AG10803 (cell line): ENCODE data around the gene ATRN.

ENCODE experiments used
- DNase-seq: peaks from one replicate; pipeline ENCODE4 v3.0.0; 2010; ENCODE audit warnings: low read depth
- H3K4me3 ChIP-seq: 2 replicates; pipeline ENCODE4 v1.5.1; 2011; ENCODE audit warnings: mild to moderate bottlenecking, low read length, control low read depth
- TF ChIP-seq, protein P1 (sequence below): conservative IDR thresholded peaks from 2 replicates; pipeline ENCODE4 v1.5.1; 2011; ENCODE audit warnings: mild to moderate bottlenecking, low read length, control low read depth, inconsistent platforms

ATRN gene

DNA sequence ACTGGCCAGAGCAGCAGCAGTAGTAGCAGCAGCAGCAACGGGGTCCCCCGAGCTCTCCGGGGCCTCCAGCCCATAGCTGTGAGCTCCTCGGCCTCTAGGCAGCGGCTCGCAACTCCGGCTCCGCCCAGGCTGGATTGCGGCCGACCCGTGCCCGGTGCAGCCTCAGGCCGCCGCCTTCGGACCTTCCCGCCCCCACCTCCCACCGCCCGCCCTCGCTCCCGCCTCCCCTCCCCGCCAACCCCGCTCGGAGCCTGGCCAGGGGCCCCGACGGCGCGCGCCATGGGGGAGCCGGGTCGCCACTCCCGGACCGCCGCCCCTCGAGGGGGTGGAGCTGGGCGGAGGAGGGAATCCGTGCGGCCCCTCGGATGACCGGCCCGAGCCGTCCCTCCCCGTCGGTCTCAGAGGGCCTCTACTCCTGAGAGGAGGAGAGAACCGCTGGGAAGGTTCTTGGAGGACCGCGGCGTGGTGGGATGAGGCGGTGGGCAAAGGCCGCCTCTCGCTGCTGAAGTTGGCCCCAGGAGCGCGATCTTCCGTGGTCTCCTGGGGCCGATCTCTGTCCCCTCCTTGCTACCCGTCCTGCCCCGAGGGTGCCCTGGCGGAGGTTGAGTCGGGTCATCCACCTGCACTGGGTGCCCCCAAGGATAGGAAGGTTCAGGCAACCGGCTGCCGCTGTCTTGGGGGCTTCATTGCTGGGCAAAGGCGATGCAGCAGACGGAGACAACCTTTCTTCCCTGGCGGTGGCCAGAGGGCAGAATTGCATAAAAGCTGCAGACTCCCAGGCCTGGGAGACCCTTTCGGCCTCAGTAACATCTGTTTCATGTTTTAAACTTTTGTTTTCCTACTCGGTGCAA, 211.3 kb downstream of the ATRN start, which contains the start of gene ADAM33:
Gene ADAM33 (minus strand): TSS at position 80 of the 851 bp plus-strand sequence. CDS start 6 bp downstream, at position 74.
- H3K4me3 ChIP-seq = peak within 1 kb of the TSS; percentile 97
- TF ChIP-seq, protein P1, sequence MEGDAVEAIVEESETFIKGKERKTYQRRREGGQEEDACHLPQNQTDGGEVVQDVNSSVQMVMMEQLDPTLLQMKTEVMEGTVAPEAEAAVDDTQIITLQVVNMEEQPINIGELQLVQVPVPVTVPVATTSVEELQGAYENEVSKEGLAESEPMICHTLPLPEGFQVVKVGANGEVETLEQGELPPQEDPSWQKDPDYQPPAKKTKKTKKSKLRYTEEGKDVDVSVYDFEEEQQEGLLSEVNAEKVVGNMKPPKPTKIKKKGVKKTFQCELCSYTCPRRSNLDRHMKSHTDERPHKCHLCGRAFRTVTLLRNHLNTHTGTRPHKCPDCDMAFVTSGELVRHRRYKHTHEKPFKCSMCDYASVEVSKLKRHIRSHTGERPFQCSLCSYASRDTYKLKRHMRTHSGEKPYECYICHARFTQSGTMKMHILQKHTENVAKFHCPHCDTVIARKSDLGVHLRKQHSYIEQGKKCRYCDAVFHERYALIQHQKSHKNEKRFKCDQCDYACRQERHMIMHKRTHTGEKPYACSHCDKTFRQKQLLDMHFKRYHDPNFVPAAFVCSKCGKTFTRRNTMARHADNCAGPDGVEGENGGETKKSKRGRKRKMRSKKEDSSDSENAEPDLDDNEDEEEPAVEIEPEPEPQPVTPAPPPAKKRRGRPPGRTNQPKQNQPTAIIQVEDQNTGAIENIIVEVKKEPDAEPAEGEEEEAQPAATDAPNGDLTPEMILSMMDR = no peak; the same call in 1 of the 2 replicates
- DNase-seq = peak; percentile 62

DNA sequence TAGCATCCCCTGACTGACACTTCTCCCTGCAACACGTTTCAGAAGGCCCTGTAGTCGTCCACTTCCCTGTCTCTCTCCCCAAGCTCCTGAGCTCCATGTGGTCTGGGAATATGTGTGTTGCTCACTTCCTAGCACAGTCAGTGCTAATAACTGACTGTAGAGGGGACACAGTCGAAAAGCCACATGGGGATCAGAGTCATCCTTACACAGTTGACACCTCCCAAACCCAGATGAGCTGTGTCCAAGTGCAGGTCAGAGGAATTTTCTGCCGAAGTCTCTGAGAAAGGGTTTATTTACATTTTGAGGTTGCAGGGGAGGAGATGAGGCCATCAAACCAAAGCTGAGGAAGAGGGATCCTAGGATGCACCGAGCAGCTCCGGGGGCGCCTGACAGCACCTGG, 214.5 kb downstream of the ATRN start:
- H3K4me3 ChIP-seq = no peak overlapping the region
- TF ChIP-seq, protein P1 = no peak
- no peak for DNase-seq

GRCh38 chr20:3686421-3686820, 215.6 kb downstream of the ATRN start:
- TF ChIP-seq, protein P1 = no peak
- no peak overlapping the region for H3K4me3 ChIP-seq
- no peak for DNase-seq

- peak overlapping the region; percentile 30; the same call in 1 of the 2 replicates for H3K4me3 ChIP-seq
- DNase-seq = peak; percentile 95
- TF ChIP-seq, protein P1 = peak; percentile 13; the same call in 1 of the 2 replicates
Measured at GRCh38 chr20:3686867-3687321, 216.1 kb downstream of the ATRN start.

DNA sequence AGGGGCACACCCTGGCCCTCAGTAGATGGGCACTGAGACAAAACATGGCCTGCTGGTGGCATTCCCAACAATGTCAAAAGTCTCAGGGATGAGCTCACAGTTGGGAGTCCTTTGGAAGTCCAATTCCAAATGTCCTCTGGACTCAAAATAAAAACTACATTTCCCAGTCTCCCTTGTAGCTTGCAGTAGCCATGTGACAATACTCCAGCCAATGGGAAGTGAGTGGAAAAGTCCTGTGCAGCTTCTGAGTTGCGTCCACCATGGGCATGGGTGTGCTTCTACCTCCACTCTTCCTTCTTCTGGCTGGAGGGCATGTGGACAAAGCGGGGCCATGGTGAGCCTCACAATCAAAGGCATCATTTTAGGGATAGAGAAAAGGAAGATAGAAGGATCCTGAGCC, 216.8 kb downstream of the ATRN start:
- peak; percentile 79 for DNase-seq
- no peak overlapping the region for H3K4me3 ChIP-seq
- TF ChIP-seq, protein P1 = no peak

- no peak overlapping the region for H3K4me3 ChIP-seq
- TF ChIP-seq, protein P1 = no peak
- DNase-seq = no peak
Measured at GRCh38 chr20:3689978-3690377, 219.2 kb downstream of the ATRN start.

GRCh38 chr20:3690413-3690812, 219.6 kb downstream of the ATRN start:
- H3K4me3 ChIP-seq = no peak overlapping the region
- no peak for DNase-seq
- TF ChIP-seq, protein P1 = no peak
